Ramos (cell line): Measurements from ENCODE around the gene NXPH1.

Source experiments
- in situ Hi-C: fragments of 300-500 bp; cut with MboI; formaldehyde crosslinking; loops from one replicate; pipeline ENCODE4 v1.14.3; 2022; ENCODE audit warnings: low sequenced_read_pairs; ENCODE audit not compliant: unreplicated experiment

The NXPH1 gene

GRCh38 chr7:8781166-8781565 is 347.8 kb downstream of the NXPH1 start:
- in situ Hi-C loops, result no loop called here

- in situ Hi-C loops, result no loop called here
Measured at GRCh38 chr7:8783229-8783628, 349.8 kb downstream of the NXPH1 start.

GRCh38 chr7:8785081-8785480 is 351.7 kb downstream of the NXPH1 start:
- in situ Hi-C loops, result no loop called here

GRCh38 chr7:8800986-8801385 is 367.6 kb downstream of the NXPH1 start:
- in situ Hi-C loops, result no loop called here
